Sigmoid colon (tissue), 4 donors: ENCODE data around the gene DDX20.

ENCODE experiments used
- CTCF ChIP-seq, 4 experiments: fragments of 450-650 bp in 3 of 4; fragments of 200-600 bp in 1 of 4; IDR thresholded peaks; one replicate each; pipeline ENCODE4 v1.5.1; 2016 to 2019; ENCODE audit warnings: antibody characterized with exemption in 4 of 4, mild to moderate bottlenecking in 3 of 4, moderate library complexity in 2 of 4
- EP300 ChIP-seq, 4 donors: sonication (generic); formaldehyde crosslinking; IDR thresholded peaks; one replicate each; pipeline ENCODE4 v1.6.1; 2017; ENCODE audit warnings: antibody characterized with exemption in 4 of 4
- POLR2A ChIP-seq, 2 donors: fragments of 450-650 bp; IDR thresholded peaks; one replicate each; pipeline ENCODE4 v1.6.1; 2016; ENCODE audit warnings: antibody characterized with exemption in 2 of 2, mild to moderate bottlenecking in 2 of 2, moderate library complexity in 2 of 2
- POLR2AphosphoS5 ChIP-seq, 4 donors: sonication (generic); formaldehyde crosslinking; IDR thresholded peaks; one replicate each; pipeline ENCODE4 v1.6.1; 2017; ENCODE audit warnings: antibody characterized with exemption in 4 of 4

DNA sequence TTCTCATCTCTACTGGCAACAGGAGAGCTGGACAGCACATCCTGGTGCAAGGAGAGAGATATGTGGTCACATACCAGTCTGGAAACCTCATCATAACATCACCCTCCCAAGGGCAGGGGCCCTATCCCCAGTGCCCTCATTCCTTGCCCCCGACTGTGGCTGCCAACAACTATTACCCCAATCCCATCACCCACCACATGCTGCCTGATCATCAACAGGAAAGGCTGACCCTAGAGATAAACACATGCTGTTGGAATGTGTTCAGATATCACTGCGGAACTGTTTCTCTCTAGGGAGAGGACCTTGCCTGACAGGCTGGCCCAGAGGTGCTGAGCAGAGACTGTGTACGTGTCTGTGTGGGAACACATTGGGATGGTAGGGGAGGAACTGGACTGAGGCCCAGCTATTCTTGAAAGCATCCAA, 12.0 kb upstream of the DDX20 start:
- TF ChIP-seq POLR2A (IDR thresholded peaks at IDR 0.05) (no peak), CTCF (IDR thresholded peaks at IDR 0.05) (no peak), POLR2AphosphoS5 (IDR thresholded peaks at IDR 0.05) (no peak), EP300 (IDR thresholded peaks at IDR 0.05) (no peak)
